ENCODE results near the gene NR1H3. TPM values are rescaled to one million over a fixed set of nuclear protein-coding genes. Genes with fewer than 3 reads are reported as not detected.
A peak's percentile ranks its signal among the peaks of the same experiment; 100 is the strongest.

Gene NR1H3
- total RNA-seq, 3 donors from 2014 or later: 56.1 to 92.4 (median 91.1) TPM

- no peaks in the 10 kb centered on the region for H3K9me3 ChIP-seq
- no peaks in the 10 kb centered on the region for H3K27me3 ChIP-seq
- no peak for DNase-seq (ENCODE audit: low spot score in 2 of 2)
- H3K36me3 ChIP-seq: peaks cover 15% of the 10 kb centered on the region
- no peak overlapping the region for H3K4me3 ChIP-seq
- H3K4me1 ChIP-seq: peaks cover 3 to 14% of the 10 kb centered on the region in 2 donors
- intact Hi-C loops (cut with DNase I; ENCODE audit: low total_unique reads): no loop called here
- no peak overlapping the region for H3K27ac ChIP-seq
- TF ChIP-seq POLR2A (IDR thresholded peaks at IDR 0.05) (no peak), POLR2AphosphoS5 (IDR thresholded peaks at IDR 0.05) (no peak), CTCF (IDR thresholded peaks at IDR 0.05) (no peak)
Measured at GRCh38 chr11:47272706-47273105, 14.9 kb downstream of the NR1H3 start.

DNA sequence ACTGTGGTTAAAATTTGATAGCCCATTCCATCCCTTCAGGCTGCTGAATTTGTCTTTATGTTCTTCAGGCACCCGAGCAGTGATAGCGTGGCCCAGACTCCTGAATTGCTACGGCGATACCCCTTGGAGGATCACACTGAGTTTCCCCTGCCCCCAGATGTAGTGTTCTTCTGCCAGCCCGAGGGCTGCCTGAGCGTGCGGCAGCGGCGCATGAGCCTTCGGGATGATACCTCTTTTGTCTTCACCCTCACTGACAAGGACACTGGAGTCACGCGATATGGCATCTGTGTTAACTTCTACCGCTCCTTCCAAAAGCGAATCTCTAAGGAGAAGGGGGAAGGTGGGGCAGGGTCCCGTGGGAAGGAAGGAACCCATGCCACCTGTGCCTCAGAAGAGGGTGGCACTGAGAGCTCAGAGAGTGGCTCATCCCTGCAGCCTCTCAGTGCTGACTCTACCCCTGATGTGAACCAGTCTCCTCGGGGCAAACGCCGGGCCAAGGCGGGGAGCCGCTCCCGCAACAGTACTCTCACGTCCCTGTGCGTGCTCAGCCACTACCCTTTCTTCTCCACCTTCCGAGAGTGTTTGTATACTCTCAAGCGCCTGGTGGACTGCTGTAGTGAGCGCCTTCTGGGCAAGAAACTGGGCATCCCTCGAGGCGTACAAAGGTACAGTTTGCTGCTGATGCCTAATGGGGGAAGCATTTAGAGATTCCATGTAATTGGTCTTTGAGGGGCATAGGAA, 16.9 kb downstream of the NR1H3 start:
- H3K4me1 ChIP-seq: peaks cover 3 to 6% of the 10 kb centered on the region in 2 donors
- intact Hi-C loops (cut with DNase I; ENCODE audit: low total_unique reads): no loop called here
- H3K9me3 ChIP-seq: no peaks in the 10 kb centered on the region
- H3K27ac ChIP-seq: no peak overlapping the region
- peak in 1 of 2 donors; percentile 31 for DNase-seq (ENCODE audit: low spot score in 2 of 2)
- peaks cover 22% of the 10 kb centered on the region for H3K36me3 ChIP-seq
- no peaks in the 10 kb centered on the region for H3K27me3 ChIP-seq
- no peak overlapping the region for H3K4me3 ChIP-seq
- TF ChIP-seq CTCF (IDR thresholded peaks at IDR 0.05): no peak
- no peak for TF ChIP-seq POLR2AphosphoS5 (IDR thresholded peaks at IDR 0.05)
- no peak for TF ChIP-seq POLR2A (IDR thresholded peaks at IDR 0.05)

DNA sequence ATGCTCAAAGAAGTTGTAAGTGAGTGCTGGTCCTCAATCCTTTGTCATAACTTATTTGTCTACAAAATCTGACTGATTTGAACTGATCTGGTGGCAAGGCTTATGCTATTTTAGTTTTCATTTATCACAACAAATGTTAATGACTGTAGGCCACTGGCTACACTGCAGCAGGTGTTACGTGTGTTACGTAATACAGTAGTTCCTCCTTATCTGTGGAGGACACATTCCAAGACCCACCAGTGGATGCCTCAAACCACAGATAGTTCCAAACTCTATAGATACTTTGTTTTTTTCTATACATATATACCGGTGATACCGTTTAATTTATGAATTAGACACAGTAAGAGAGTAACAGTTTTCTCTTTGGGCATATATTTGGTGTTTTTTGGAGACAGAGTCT, 19.1 kb downstream of the NR1H3 start:
- no peak for DNase-seq (ENCODE audit: low spot score in 2 of 2)
- H3K27me3 ChIP-seq: no peaks in the 10 kb centered on the region
- no peak overlapping the region for H3K27ac ChIP-seq
- TF ChIP-seq CTCF (IDR thresholded peaks at IDR 0.05): no peak
- TF ChIP-seq POLR2AphosphoS5 (IDR thresholded peaks at IDR 0.05): no peak
- no peak for TF ChIP-seq POLR2A (IDR thresholded peaks at IDR 0.05)
- intact Hi-C loops (cut with DNase I; ENCODE audit: low total_unique reads): no loop called here
- no peaks in the 10 kb centered on the region for H3K4me1 ChIP-seq
- no peak overlapping the region for H3K4me3 ChIP-seq
- H3K36me3 ChIP-seq: peaks cover 26% of the 10 kb centered on the region
- no peaks in the 10 kb centered on the region for H3K9me3 ChIP-seq

GRCh38 chr11:47278058-47278457, 20.3 kb downstream of the NR1H3 start:
- DNase-seq (ENCODE audit: low spot score in 2 of 2): no peak
- Histone ChIP-seq H3K27me3 (no peaks in the 10 kb centered on the region), H3K4me1 (no peaks in the 10 kb centered on the region), H3K9me3 (no peaks in the 10 kb centered on the region), H3K4me3 (no peak overlapping the region), H3K36me3 (peaks cover 34% of the 10 kb centered on the region), H3K27ac (no peak overlapping the region)
- intact Hi-C loops (cut with DNase I; ENCODE audit: low total_unique reads): no loop called here
- TF ChIP-seq POLR2AphosphoS5 (IDR thresholded peaks at IDR 0.05) (no peak), CTCF (IDR thresholded peaks at IDR 0.05) (no peak), POLR2A (IDR thresholded peaks at IDR 0.05) (no peak)

GRCh38 chr11:47278769-47279168, 21.0 kb downstream of the NR1H3 start:
- intact Hi-C loops (cut with DNase I; ENCODE audit: low total_unique reads): no loop called here
- no peak for DNase-seq (ENCODE audit: low spot score in 2 of 2)
- H3K4me3 ChIP-seq: no peak overlapping the region
- no peak overlapping the region for H3K27ac ChIP-seq
- H3K9me3 ChIP-seq: no peaks in the 10 kb centered on the region
- TF ChIP-seq POLR2AphosphoS5 (IDR thresholded peaks at IDR 0.05) (no peak), POLR2A (IDR thresholded peaks at IDR 0.05) (no peak), CTCF (IDR thresholded peaks at IDR 0.05) (no peak)
- H3K27me3 ChIP-seq: no peaks in the 10 kb centered on the region
- H3K36me3 ChIP-seq: peaks cover 34% of the 10 kb centered on the region
- H3K4me1 ChIP-seq: no peaks in the 10 kb centered on the region
